H9 (cell line): ENCODE results near the gene MTNR1A. TPM values are rescaled to one million over a fixed set of nuclear protein-coding genes. Genes with fewer than 3 reads are reported as not detected.

Experiments used
- DNase-seq: peaks from one replicate; pipeline ENCODE4 v3.0.0-alpha.2; 2017
- H2AFZ ChIP-seq: one replicate; pipeline ENCODE4 v1.6.1; 2013; ENCODE audit warnings: mild to moderate bottlenecking, low read length, control low read depth, moderate library complexity
- H2AK5ac ChIP-seq: 2 replicates; pipeline ENCODE4 v1.6.1; 2013; ENCODE audit warnings: low read length, control low read depth, mixed read lengths; ENCODE audit not compliant: insufficient read length
- H2BK120ac ChIP-seq: one replicate; pipeline ENCODE4 v1.6.1; 2013; ENCODE audit warnings: low read depth, mild to moderate bottlenecking, low read length, control low read depth, inconsistent platforms; ENCODE audit not compliant: poor library complexity, severe bottlenecking
- H2BK12ac ChIP-seq: 2 replicates; pipeline ENCODE4 v1.6.1; 2013; ENCODE audit warnings: low read length, control low read depth, mixed read lengths, low read depth; ENCODE audit not compliant: insufficient read length
- H2BK15ac ChIP-seq: 2 replicates; pipeline ENCODE4 v1.6.1; 2013; ENCODE audit warnings: low read depth, low read length, control low read depth
- H2BK20ac ChIP-seq: one replicate; pipeline ENCODE4 v1.6.1; 2013; ENCODE audit warnings: low read depth, mild to moderate bottlenecking, low read length, control low read depth, inconsistent platforms; ENCODE audit not compliant: poor library complexity, severe bottlenecking
- H2BK5ac ChIP-seq: 2 replicates; pipeline ENCODE4 v1.6.1; 2013; ENCODE audit warnings: low read length, control low read depth, mixed read lengths; ENCODE audit not compliant: insufficient read length
- H3K14ac ChIP-seq: 2 replicates; pipeline ENCODE4 v1.6.1; 2013; ENCODE audit warnings: low read length, control low read depth; ENCODE audit not compliant: insufficient read depth
- H3K18ac ChIP-seq: 2 replicates; pipeline ENCODE4 v1.6.1; 2013; ENCODE audit warnings: low read depth, mild to moderate bottlenecking, mixed read lengths, low read length, control low read depth; ENCODE audit not compliant: insufficient read length
- H3K23ac ChIP-seq: 2 replicates; pipeline ENCODE4 v1.6.1; 2013; ENCODE audit warnings: low read length, control low read depth, mixed read lengths, low read depth; ENCODE audit not compliant: insufficient read length
- H3K23me2 ChIP-seq: 2 replicates; pipeline ENCODE4 v1.6.1; 2013; ENCODE audit warnings: low read depth, mild to moderate bottlenecking, mixed read lengths, low read length, control low read depth; ENCODE audit not compliant: insufficient read length, poor library complexity, severe bottlenecking
- H3K27ac ChIP-seq: 2 replicates; pipeline ENCODE4 v1.5.1; 2013; ENCODE audit warnings: low read length, control low read depth, mixed read lengths, low read depth; ENCODE audit not compliant: insufficient read length
- H3K27me3 ChIP-seq: 2 replicates; pipeline ENCODE4 v1.6.1; 2013; ENCODE audit warnings: low read length, control low read depth, inconsistent platforms; ENCODE audit not compliant: insufficient read depth
- H3K4ac ChIP-seq: 2 replicates; pipeline ENCODE4 v1.6.1; 2013; ENCODE audit warnings: low read depth, mild to moderate bottlenecking, control low read depth, inconsistent platforms, low read length, moderate library complexity
- H3K4me1 ChIP-seq: 2 replicates; pipeline ENCODE4 v1.6.1; 2013; ENCODE audit warnings: low read length, control low read depth, inconsistent platforms; ENCODE audit not compliant: insufficient read depth
- H3K4me2 ChIP-seq: 2 replicates; pipeline ENCODE4 v1.6.1; 2013; ENCODE audit warnings: low read length, control low read depth, mixed read lengths; ENCODE audit not compliant: insufficient read length, insufficient read depth
- H3K56ac ChIP-seq: 2 replicates; pipeline ENCODE4 v1.6.1; 2013; ENCODE audit warnings: low read depth, mild to moderate bottlenecking, mixed read lengths, low read length, control low read depth; ENCODE audit not compliant: insufficient read length
- H3K79me1 ChIP-seq: 2 replicates; pipeline ENCODE4 v1.6.1; 2013; ENCODE audit warnings: low read depth, mild to moderate bottlenecking, moderate library complexity, low read length, control low read depth, inconsistent platforms; ENCODE audit not compliant: insufficient read depth, poor library complexity, severe bottlenecking
- H3K79me2 ChIP-seq: 2 replicates; pipeline ENCODE4 v1.6.1; 2013; ENCODE audit warnings: low read length, control low read depth, inconsistent platforms; ENCODE audit not compliant: insufficient read depth
- H3K9ac ChIP-seq: 2 replicates; pipeline ENCODE4 v1.6.1; 2013; ENCODE audit warnings: low read length, control low read depth, mixed read lengths; ENCODE audit not compliant: insufficient read length; ENCODE audit errors: extremely low read depth
- H3K9me3 ChIP-seq: one replicate; pipeline ENCODE4 v1.6.1; 2013; ENCODE audit warnings: low read depth, low read length, inconsistent platforms; ENCODE audit not compliant: control insufficient read depth
- H3T11ph ChIP-seq: one replicate; pipeline ENCODE4 v1.6.1; 2013; ENCODE audit warnings: mild to moderate bottlenecking, low read length, control low read depth, inconsistent platforms
- H4K20me1 ChIP-seq: one replicate; pipeline ENCODE4 v1.6.1; 2013; ENCODE audit not compliant: control insufficient read depth, insufficient read length, insufficient read depth
- H4K5ac ChIP-seq: 2 replicates; pipeline ENCODE4 v1.6.1; 2013; ENCODE audit warnings: low read depth, mild to moderate bottlenecking, mixed read lengths, low read length, control low read depth; ENCODE audit not compliant: insufficient read length
- H4K8ac ChIP-seq: replicated peaks from 2 replicates; pipeline ENCODE4 v1.6.1; 2013; ENCODE audit warnings: low read length, control low read depth, mixed read lengths, low read depth; ENCODE audit not compliant: insufficient read length
- H4K91ac ChIP-seq: 2 replicates; pipeline ENCODE4 v1.6.1; 2013; ENCODE audit warnings: low read depth, mild to moderate bottlenecking, moderate library complexity, mixed read lengths, low read length, control low read depth; ENCODE audit not compliant: insufficient read length
- H3K27ac Mint-ChIP-seq, 3 experiments: 2 replicates in 2 of 3; 3 replicates in 1 of 3; pipeline ENCODE4 v1.8.0; 2020 to 2021; ENCODE audit warnings: mixed read lengths in 3 of 3, mild to moderate bottlenecking in 1 of 3, moderate library complexity in 1 of 3
- H3K27me3 Mint-ChIP-seq: 2 replicates; pipeline ENCODE4 v1.8.0; 2021; ENCODE audit warnings: low read depth, mild to moderate bottlenecking, moderate library complexity, mixed read lengths
- H3K36me3 Mint-ChIP-seq, 3 experiments: 2 replicates in 2 of 3; 3 replicates in 1 of 3; pipeline ENCODE4 v1.8.0; 2020 to 2021; ENCODE audit warnings: low read depth in 3 of 3, mixed read lengths in 3 of 3; ENCODE audit not compliant: insufficient read depth in 1 of 3
- H3K4me1 Mint-ChIP-seq, 2 experiments: 2 replicates each; pipeline ENCODE4 v1.8.0; 2020; ENCODE audit warnings: mixed read lengths in 2 of 2
- H3K4me3 Mint-ChIP-seq, 2 experiments: 2 replicates in 1 of 2; 3 replicates in 1 of 2; pipeline ENCODE4 v1.8.0; 2020 to 2021; ENCODE audit warnings: mild to moderate bottlenecking in 2 of 2, mixed read lengths in 2 of 2, moderate library complexity in 1 of 2
- H3K9me3 Mint-ChIP-seq, 2 experiments: 2 replicates in 1 of 2; 3 replicates in 1 of 2; pipeline ENCODE4 v1.8.0; 2020; ENCODE audit warnings: mild to moderate bottlenecking in 2 of 2, mixed read lengths in 2 of 2, moderate library complexity in 1 of 2
- WGBS: extraction: QIAGEN DNeasy Blood & Tissue Kit; methylation state at CpG from one replicate; pipeline ENCODE4 v1.1.7; 2013; ENCODE audit warnings: missing lambda C conversion rate, low lambda C conversion rate, mixed read lengths; ENCODE audit not compliant: insufficient read length; ENCODE audit errors: extremely low coverage; 5-methylcytosine and 5-hydroxymethylcytosine counted together
- total RNA-seq: library from RNA; stranded (reverse); gene quantifications from 2 replicates; pipeline ENCODE4 v1.2.1, GENCODE V29; 2021
- TF ChIP-seq, protein P1 (sequence below): fragments of 200-600 bp; sonication (generic); conservative IDR thresholded peaks from 3 replicates; pipeline ENCODE4 v1.8.0; 2021; ENCODE audit warnings: antibody characterized with exemption, mild to moderate bottlenecking

The MTNR1A gene
- total RNA-seq, 1 experiment from 2014 or later, result 0.57 TPM

DNA sequence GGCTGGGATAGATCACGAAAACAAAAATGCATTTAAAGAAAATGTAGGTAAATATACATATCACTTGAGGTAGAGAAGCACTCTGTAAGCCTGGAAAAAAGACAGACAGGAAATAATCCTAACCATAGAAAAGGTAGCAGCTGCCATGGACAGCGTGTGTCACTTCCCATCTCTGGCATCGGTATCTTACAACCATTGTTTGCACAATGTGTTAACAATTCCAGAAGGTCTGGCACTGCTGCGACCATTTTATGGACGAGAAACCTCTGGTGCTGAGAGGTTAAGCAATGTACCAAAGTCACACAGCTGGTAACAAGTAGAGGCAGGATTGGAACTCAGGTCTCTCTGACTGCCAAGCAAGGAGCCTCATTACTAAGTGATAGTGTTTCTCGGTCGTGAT is 1.7 kb upstream of the MTNR1A start:
- H3K27ac ChIP-seq, result no peak overlapping the region
- Mint-ChIP-seq H3K9me3 (no peaks in the 10 kb centered on the region; a peak in 1 of 5 replicates), H3K27ac (no peak overlapping the region), H3K36me3 (no peaks in the 10 kb centered on the region), H3K27me3 (peaks cover 22% of the 10 kb centered on the region), H3K4me1 (peaks cover 6 to 14% of the 10 kb centered on the region in 2 experiments), H3K4me3 (no peak overlapping the region)
- DNase-seq, result no peak
- H3K14ac ChIP-seq, result no peak overlapping the region
- H3K23ac ChIP-seq, result no peak overlapping the region
- no peak overlapping the region for H3K56ac ChIP-seq
- no peak overlapping the region for H3T11ph ChIP-seq
- H3K9me3 ChIP-seq, result no peaks in the 10 kb centered on the region
- no peak overlapping the region for H3K9ac ChIP-seq
- H2AFZ ChIP-seq, result no peak overlapping the region
- no peak overlapping the region for H3K4me2 ChIP-seq
- no peaks in the 10 kb centered on the region for H4K20me1 ChIP-seq
- H3K79me1 ChIP-seq, result no peaks in the 10 kb centered on the region
- no peak overlapping the region for H3K18ac ChIP-seq
- H3K4ac ChIP-seq, result no peak overlapping the region
- no CpG with 5 or more reads among the region's 7 CpGs for WGBS
- H3K4me1 ChIP-seq, result no peaks in the 10 kb centered on the region
- H4K8ac ChIP-seq, result no peak overlapping the region
- no peak overlapping the region for H2AK5ac ChIP-seq
- H3K23me2 ChIP-seq, result peaks cover 8% of the 10 kb centered on the region
- H4K91ac ChIP-seq, result no peak overlapping the region
- no peak overlapping the region for H2BK5ac ChIP-seq
- TF ChIP-seq, protein P1, sequence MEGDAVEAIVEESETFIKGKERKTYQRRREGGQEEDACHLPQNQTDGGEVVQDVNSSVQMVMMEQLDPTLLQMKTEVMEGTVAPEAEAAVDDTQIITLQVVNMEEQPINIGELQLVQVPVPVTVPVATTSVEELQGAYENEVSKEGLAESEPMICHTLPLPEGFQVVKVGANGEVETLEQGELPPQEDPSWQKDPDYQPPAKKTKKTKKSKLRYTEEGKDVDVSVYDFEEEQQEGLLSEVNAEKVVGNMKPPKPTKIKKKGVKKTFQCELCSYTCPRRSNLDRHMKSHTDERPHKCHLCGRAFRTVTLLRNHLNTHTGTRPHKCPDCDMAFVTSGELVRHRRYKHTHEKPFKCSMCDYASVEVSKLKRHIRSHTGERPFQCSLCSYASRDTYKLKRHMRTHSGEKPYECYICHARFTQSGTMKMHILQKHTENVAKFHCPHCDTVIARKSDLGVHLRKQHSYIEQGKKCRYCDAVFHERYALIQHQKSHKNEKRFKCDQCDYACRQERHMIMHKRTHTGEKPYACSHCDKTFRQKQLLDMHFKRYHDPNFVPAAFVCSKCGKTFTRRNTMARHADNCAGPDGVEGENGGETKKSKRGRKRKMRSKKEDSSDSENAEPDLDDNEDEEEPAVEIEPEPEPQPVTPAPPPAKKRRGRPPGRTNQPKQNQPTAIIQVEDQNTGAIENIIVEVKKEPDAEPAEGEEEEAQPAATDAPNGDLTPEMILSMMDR, result no peak
- H4K5ac ChIP-seq, result no peak overlapping the region
- no peaks in the 10 kb centered on the region; the same call in 1 of the 2 replicates for H3K27me3 ChIP-seq
- no peak overlapping the region for H2BK15ac ChIP-seq
- H3K79me2 ChIP-seq, result no peaks in the 10 kb centered on the region
- no peak overlapping the region for H2BK12ac ChIP-seq
- no peak overlapping the region for H2BK120ac ChIP-seq
- H2BK20ac ChIP-seq, result no peak overlapping the region
